Right hindlimb (tissue), 1 donor: ENCODE measurements around the gene NDUFC1.

ENCODE experiments used
- DNase-seq: peaks from one replicate; pipeline ENCODE4 v3.0.0-alpha.2; 2018

NDUFC1 gene

DNA sequence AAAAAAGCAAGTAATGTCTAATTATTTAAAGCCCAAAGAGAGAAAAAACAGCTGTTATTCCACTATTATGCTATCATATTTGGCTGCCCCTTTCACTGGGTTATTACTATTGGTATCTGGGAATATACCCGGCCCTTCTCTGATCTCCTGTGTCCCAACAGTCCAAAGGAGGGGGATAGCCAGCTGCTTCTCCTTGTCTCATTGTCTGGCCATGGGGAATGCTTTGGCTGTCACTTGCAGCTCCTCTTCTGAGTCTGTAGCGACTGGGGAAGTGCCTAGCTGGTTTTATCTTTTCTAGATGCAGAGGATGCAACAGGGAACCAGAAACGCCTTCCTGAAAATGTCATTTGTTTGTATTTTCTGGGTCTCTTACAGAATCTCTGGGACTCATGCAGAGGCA lies 56.1 kb downstream of the NDUFC1 start:
- peak; percentile 32 for DNase-seq

GRCh38 chr4:139245590-139245989 lies 56.7 kb downstream of the NDUFC1 start:
- no peak for DNase-seq

GRCh38 chr4:139243448-139244365 lies 58.6 kb downstream of the NDUFC1 start:
- DNase-seq, result no peak

DNA sequence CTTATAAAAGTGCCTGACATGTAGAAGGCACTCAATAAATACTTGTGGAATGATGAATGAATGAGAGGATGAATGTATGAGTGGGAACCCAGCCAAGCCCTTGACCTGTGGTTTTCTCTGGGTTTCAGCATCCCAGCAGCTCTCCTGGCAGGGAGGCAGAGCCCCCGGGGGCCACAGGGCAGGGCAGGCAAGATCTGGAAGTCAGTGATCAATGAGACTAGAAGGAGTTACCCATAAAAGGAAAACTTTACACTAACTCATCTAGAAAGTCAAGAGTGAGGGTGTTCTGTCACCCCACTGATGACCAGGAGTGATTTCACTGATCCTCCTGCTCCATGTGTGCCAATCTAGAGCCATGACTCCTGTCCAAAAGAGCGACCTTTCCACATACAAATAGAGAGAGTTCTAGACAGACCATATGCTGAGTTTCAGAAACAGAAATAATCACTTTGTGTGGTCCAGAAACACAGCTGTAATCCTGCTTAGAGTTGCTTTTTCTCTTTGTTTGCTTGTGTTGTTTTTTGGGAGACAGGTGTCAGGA lies 59.7 kb downstream of the NDUFC1 start:
- DNase-seq, result no peak

- no peak for DNase-seq
Observed at GRCh38 chr4:139241784-139242151, 60.5 kb downstream of the NDUFC1 start.

GRCh38 chr4:139241086-139241783 lies 61.0 kb downstream of the NDUFC1 start:
- no peak for DNase-seq
